Adrenal gland (tissue), 12 donors: ENCODE measurements around the gene MAP2. TPM values are rescaled to one million over a fixed set of nuclear protein-coding genes. Genes with fewer than 3 reads are reported as not detected.
"Not testable (repeated sequence)": the region's sequence is repeated elsewhere in the genome, so short reads cannot be mapped to it uniquely, and the experiment has no call there.

Experiments used
- DNase-seq, 7 donors: peaks; one replicate each; pipeline ENCODE4 v3.0.0-alpha.2; 2019 to 2020
- H3K27ac ChIP-seq, 5 donors: fragments of 200-600 bp; sonication (generic) in 4 of 5; 1 replicate in 3 of 5; 2 replicates in 2 of 5; pipeline versions ENCODE4 v1.5.1 to v1.8.0; 2016 to 2020; ENCODE audit warnings: mild to moderate bottlenecking in 1 of 5
- H3K27me3 ChIP-seq: fragments of 200-600 bp; 2 replicates; pipeline ENCODE4 v1.8.0; 2021
- H3K36me3 ChIP-seq, 2 donors: fragments of 200-600 bp; replicated peaks in 1 of 2; 1 replicate in 1 of 2; 2 replicates in 1 of 2; pipeline versions ENCODE4 v1.5.1 to v1.8.0; 2018 to 2022
- H3K4me1 ChIP-seq, 2 donors: fragments of 200-600 bp; replicated peaks in 1 of 2; 1 replicate in 1 of 2; 2 replicates in 1 of 2; pipeline versions ENCODE4 v1.5.1 to v1.8.0; 2018 to 2021
- H3K4me3 ChIP-seq, 4 donors: fragments of 200-600 bp; sonication (generic) in 3 of 4; one replicate each; pipeline ENCODE4 v1.5.1; 2016 to 2018
- H3K9me3 ChIP-seq, 3 donors: fragments of 200-600 bp; sonication (generic) in 1 of 3; replicated peaks in 1 of 3; 1 replicate in 2 of 3; 2 replicates in 1 of 3; pipeline versions ENCODE4 v1.5.1 to v1.8.0; 2016 to 2021
- POLR2A ChIP-seq, 2 donors: fragments of 450-650 bp; IDR thresholded peaks; one replicate each; pipeline ENCODE4 v1.6.1; 2017; ENCODE audit warnings: antibody characterized with exemption in 2 of 2, mild to moderate bottlenecking in 2 of 2, moderate library complexity in 1 of 2
- WGBS, 4 donors: extraction: QIAGEN DNeasy Blood & Tissue Kit in 2 of 4; methylation state at CpG; one replicate each; pipeline versions ENCODE4 v1.1.5 to v1.1.7; 2013 to 2017; 5-methylcytosine and 5-hydroxymethylcytosine counted together
- intact Hi-C, 2 donors: fragments of 100-400 bp; cut with DNase I; formaldehyde crosslinking; loops; one replicate each; pipeline versions ENCODE4 v1.14.1 to v1.15.0; 2022 to 2023
- polyA plus RNA-seq, 3 donors: library from polyadenylated mRNA; stranded (reverse); fragments of 200-250 nt in 2 of 3; fragments of 350-450 nt in 1 of 3; fragmentation: Illumina TruSeq in 1 of 3; extraction: RNeasy Lipid Tissue Mini Kit (QIAGEN cat#74804) in 1 of 3; gene quantifications; one replicate each; pipeline ENCODE4 v1.2.3, GENCODE V29; 2013 to 2014
- total RNA-seq, 9 donors: library from RNA; depleted of rRNA in 4 of 9; stranded (reverse); fragments of >200 nt in 4 of 9; fragments of 120-200 nt in 1 of 9; fragmentation: NEBNext Ultra II Directional in 1 of 9; extraction: Animal tissue kit (Norgen Biotek cat#: 25700) in 1 of 9; gene quantifications; one replicate each; pipeline versions ENCODE4 v1.1.0 to v1.2.4, GENCODE V29; 2013 to 2023
- TF ChIP-seq, protein P1 (sequence below), 6 experiments: fragments of 450-650 bp in 4 of 6; fragments of 200-600 bp in 2 of 6; sonication (generic) in 1 of 6; IDR thresholded peaks; 1 replicate in 5 of 6; 2 replicates in 1 of 6; pipeline versions ENCODE4 v1.5.1 to v1.8.0; 2016 to 2021; ENCODE audit warnings: antibody characterized with exemption in 6 of 6, mild to moderate bottlenecking in 2 of 6, moderate library complexity in 1 of 6
- donor health status: healthy with polysubstance abuse.
- donor health status: Bipolar disorder and iron deficiency.
- donor health status: DM: yes; HTN: yes; CAD: no.
- donor health status: DM: no; HTN: no; CAD: no.
- donor health status: DM: no; HTN: no; CAD: no.
- donor health status: DM: yes; HTN: yes; CAD: no.

MAP2 gene
- total and polyA plus RNA-seq, 12 donors, result 2.2 to 25.5 (median 6.0) TPM

DNA sequence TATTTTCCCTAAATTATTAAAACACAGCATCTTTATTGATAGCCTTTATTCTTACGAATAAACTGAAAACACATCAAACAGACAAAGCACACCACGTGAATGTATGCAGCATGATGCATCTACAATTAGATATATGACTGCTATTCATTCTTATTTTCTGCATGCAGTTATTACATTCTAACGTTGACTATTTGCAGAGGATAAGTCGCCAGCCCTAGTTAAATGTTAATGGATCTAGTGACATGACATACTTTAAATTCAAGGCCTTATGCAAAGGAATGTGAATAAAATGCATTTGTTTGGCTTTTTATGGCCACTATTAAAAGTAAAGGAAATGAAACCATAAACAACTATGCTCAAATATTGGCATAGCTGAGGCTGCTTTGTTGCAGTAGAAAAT, 172.4 kb downstream of the MAP2 start:
- no peaks in the 10 kb centered on the region for H3K27me3 ChIP-seq
- TF ChIP-seq, protein P1, sequence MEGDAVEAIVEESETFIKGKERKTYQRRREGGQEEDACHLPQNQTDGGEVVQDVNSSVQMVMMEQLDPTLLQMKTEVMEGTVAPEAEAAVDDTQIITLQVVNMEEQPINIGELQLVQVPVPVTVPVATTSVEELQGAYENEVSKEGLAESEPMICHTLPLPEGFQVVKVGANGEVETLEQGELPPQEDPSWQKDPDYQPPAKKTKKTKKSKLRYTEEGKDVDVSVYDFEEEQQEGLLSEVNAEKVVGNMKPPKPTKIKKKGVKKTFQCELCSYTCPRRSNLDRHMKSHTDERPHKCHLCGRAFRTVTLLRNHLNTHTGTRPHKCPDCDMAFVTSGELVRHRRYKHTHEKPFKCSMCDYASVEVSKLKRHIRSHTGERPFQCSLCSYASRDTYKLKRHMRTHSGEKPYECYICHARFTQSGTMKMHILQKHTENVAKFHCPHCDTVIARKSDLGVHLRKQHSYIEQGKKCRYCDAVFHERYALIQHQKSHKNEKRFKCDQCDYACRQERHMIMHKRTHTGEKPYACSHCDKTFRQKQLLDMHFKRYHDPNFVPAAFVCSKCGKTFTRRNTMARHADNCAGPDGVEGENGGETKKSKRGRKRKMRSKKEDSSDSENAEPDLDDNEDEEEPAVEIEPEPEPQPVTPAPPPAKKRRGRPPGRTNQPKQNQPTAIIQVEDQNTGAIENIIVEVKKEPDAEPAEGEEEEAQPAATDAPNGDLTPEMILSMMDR (IDR thresholded peaks at IDR 0.05), result no peak
- TF ChIP-seq POLR2A (IDR thresholded peaks at IDR 0.05), result no peak
- intact Hi-C loops, result no loop called here
- H3K4me3 ChIP-seq, result no peak overlapping the region
- H3K36me3 ChIP-seq, result no peaks in the 10 kb centered on the region
- H3K4me1 ChIP-seq, result no peaks in the 10 kb centered on the region
- H3K9me3 ChIP-seq, result no peaks in the 10 kb centered on the region
- DNase-seq, result no peak
- 79 to 87% (median 85%) methylated on average over 4 of the region's 4 CpGs for WGBS, 4 donors
- H3K27ac ChIP-seq, result no peak overlapping the region

DNA sequence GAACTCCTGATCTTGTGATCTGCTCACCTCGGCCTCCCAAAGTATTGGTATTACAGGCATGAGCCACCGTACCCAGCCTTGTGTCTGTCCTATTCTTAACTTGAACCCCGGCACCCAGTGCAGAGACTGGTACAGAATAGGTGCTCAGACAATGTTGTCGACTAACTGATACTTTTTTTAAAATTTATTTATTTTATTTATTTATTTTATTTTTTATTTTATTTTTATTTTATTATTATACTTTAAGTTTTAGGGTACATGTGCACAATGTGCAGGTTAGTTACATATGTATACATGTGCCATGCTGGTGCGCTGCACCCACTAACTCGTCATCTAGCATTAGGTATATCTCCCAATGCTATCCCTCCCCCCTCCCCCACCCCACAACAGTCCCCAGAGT, 174.4 kb downstream of the MAP2 start:
- 90 to 97% (median 95%) methylated on average over 4 to 6 of the region's 6 CpGs for WGBS, 4 donors
- H3K9me3 ChIP-seq, DNase-seq, H3K27me3 ChIP-seq, intact Hi-C loops, H3K4me3 ChIP-seq, H3K27ac ChIP-seq, H3K36me3 ChIP-seq, H3K4me1 ChIP-seq: not testable (repeated sequence)

DNA sequence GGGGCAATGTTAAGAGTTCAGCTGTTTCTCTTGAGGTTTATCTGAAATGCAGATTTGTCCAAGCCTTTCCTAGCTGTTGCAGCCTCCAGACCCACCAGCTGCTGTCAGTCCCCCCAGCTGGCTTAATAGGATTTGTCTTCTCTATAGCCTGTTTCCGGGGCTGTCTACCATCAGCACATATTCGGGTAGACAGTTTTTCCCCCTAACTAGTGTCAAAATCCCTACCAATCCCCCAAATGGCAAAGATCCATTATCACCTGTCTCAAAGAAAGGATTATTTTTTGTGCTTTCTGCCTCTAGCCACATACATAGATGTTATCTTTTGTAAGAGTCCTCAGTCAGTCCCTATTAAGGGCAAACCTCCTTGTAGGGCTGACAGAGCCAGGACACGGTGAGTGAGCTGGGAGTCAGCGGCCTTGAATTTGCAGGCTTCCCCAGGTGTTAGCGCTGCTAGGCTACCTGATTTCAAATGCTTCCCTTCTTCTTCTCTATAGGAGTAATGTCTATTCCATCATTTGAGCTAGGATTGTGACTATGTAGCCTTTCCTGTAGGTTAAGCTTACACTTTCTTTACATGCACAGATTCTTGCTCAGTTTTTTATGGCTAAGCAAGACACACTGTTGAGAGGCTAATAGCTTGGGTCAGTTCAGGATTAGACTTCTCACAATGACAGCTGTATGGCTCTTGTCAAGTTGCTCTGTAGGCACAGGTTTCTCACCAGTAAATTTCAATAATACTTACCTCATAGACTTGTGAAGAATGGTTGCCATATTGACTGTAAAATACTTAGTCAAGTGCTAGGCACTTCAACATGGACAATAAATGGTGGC, 176.7 kb downstream of the MAP2 start:
- intact Hi-C loops, result no loop called here
- Histone ChIP-seq H3K27me3 (no peaks in the 10 kb centered on the region), H3K4me3 (no peak overlapping the region), H3K9me3 (no peaks in the 10 kb centered on the region), H3K27ac (no peak overlapping the region), H3K36me3 (no peaks in the 10 kb centered on the region), H3K4me1 (no peaks in the 10 kb centered on the region)
- TF ChIP-seq POLR2A (IDR thresholded peaks at IDR 0.05), result no peak
- TF ChIP-seq, protein P1 (IDR thresholded peaks at IDR 0.05), result no peak
- WGBS, 4 donors, result 70 to 80% (median 73%) methylated on average over 5 of the region's 5 CpGs
- DNase-seq, result no peak

DNA sequence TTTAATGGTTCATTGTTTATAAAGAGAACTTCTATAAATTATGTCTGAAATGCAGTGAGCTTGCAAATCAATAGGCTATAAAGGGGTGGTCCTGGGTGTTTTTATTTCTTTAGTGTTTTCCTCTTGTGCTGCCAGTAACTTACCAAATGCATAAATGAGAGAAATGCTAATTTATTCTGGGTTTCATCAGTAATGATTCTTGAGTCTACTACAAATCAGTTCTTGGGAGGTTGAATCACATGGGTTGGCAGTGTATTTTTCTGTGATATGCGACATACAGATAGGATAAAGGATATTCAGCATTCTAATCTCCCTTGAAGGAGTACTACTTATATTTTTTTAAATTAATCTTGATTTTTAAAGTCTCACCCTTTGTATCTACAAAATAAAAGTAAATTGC, 177.7 kb downstream of the MAP2 start:
- Histone ChIP-seq H3K36me3 (no peaks in the 10 kb centered on the region), H3K4me1 (no peaks in the 10 kb centered on the region), H3K4me3 (no peak overlapping the region), H3K27ac (no peak overlapping the region), H3K27me3 (no peaks in the 10 kb centered on the region), H3K9me3 (no peaks in the 10 kb centered on the region)
- WGBS, 4 donors, result 78 to 86% (median 84%) methylated on average over 1 of the region's 1 CpG
- intact Hi-C loops, result no loop called here
- no peak for DNase-seq
- TF ChIP-seq, protein P1 (IDR thresholded peaks at IDR 0.05), result no peak
- no peak for TF ChIP-seq POLR2A (IDR thresholded peaks at IDR 0.05)

DNA sequence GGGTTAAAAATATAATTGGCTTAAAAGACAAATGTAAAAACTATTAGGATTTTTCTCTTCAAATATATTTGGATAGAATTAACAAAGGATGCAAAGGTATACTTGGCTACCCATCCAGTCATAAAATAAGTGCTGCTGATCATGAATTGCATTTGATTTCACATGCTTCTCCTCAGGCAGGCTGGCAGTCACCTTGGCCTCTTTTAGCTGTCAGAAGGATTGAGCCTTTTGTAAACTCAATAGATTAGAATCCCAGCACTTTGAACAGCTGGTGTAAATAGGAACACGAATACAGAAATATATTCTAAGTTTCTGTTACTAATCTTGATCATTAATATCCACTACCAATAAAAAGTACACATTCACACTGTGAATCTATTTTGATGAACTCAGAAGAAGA, 178.4 kb downstream of the MAP2 start:
- 70 to 86% (median 80%) methylated on average over 1 of the region's 1 CpG for WGBS, 4 donors
- intact Hi-C loops, result no loop called here
- Histone ChIP-seq H3K4me3 (no peak overlapping the region), H3K27ac (no peak overlapping the region), H3K4me1 (no peaks in the 10 kb centered on the region), H3K27me3 (no peaks in the 10 kb centered on the region), H3K9me3 (no peaks in the 10 kb centered on the region), H3K36me3 (no peaks in the 10 kb centered on the region)
- DNase-seq, result no peak
- TF ChIP-seq, protein P1 (IDR thresholded peaks at IDR 0.05), result no peak
- no peak for TF ChIP-seq POLR2A (IDR thresholded peaks at IDR 0.05)
